CD14-positive monocyte (primary cell): Measurements from ENCODE around the gene IL19. TPM values are rescaled to one million over a fixed set of nuclear protein-coding genes. Genes with fewer than 3 reads are reported as not detected.

ENCODE experiments used
- DNase-seq, 3 donors: peaks; one replicate each; pipeline ENCODE4 v3.0.0-alpha.2; 2011 to 2022
- H2AFZ ChIP-seq: 2 replicates; pipeline ENCODE4 v1.6.0; 2012; ENCODE audit warnings: mild to moderate bottlenecking, low read depth, low read length, inconsistent platforms; ENCODE audit not compliant: insufficient read depth, poor library complexity, severe bottlenecking
- H3K27ac ChIP-seq, 2 donors: 1 replicate in 1 of 2; 2 replicates in 1 of 2; pipeline ENCODE4 v1.5.1; 2012 to 2013; ENCODE audit warnings: low read length in 2 of 2, control low read depth in 1 of 2, inconsistent platforms in 1 of 2, low read depth in 1 of 2, mild to moderate bottlenecking in 1 of 2
- H3K27me3 ChIP-seq, 2 donors: one replicate each; pipeline versions ENCODE4 v1.6.0 to v1.6.1; 2011 to 2013; ENCODE audit warnings: low read length in 2 of 2; ENCODE audit not compliant: control insufficient read depth in 2 of 2, insufficient read depth in 2 of 2
- H3K36me3 ChIP-seq, 2 donors: replicated peaks in 1 of 2; 1 replicate in 1 of 2; 2 replicates in 1 of 2; pipeline versions ENCODE4 v1.5.1 to v1.6.1; 2012 to 2013; ENCODE audit warnings: low read length in 2 of 2, control low read depth in 1 of 2, inconsistent platforms in 1 of 2, mild to moderate bottlenecking in 1 of 2; ENCODE audit not compliant: insufficient read depth in 2 of 2, control insufficient read depth in 1 of 2
- H3K4me1 ChIP-seq, 2 donors: 1 replicate in 1 of 2; 2 replicates in 1 of 2; pipeline versions ENCODE4 v1.5.1 to v1.6.1; 2012 to 2013; ENCODE audit warnings: low read length in 2 of 2, control low read depth in 1 of 2, inconsistent platforms in 1 of 2, mild to moderate bottlenecking in 1 of 2, moderate library complexity in 1 of 2; ENCODE audit not compliant: insufficient read depth in 2 of 2, control insufficient read depth in 1 of 2
- H3K4me2 ChIP-seq: replicated peaks from 2 replicates; pipeline ENCODE3; 2012; ENCODE audit warnings: low read length, moderate library complexity, mild to moderate bottlenecking; ENCODE audit not compliant: poor library complexity, severe bottlenecking; ENCODE audit errors: extremely low read depth
- H3K4me3 ChIP-seq, 3 experiments: fragments of 200-600 bp in 1 of 3; sonication (generic) in 1 of 3; replicated peaks in 1 of 3; 1 replicate in 2 of 3; 2 replicates in 1 of 3; pipeline ENCODE4 v1.5.1; 2011 to 2013; ENCODE audit warnings: low read length in 3 of 3, mild to moderate bottlenecking in 3 of 3, control low read depth in 2 of 3, low read depth in 2 of 3, inconsistent platforms in 1 of 3, moderate library complexity in 1 of 3
- H3K79me2 ChIP-seq: 2 replicates; pipeline ENCODE4 v1.6.0; 2012; ENCODE audit warnings: mild to moderate bottlenecking, control low read depth, inconsistent platforms, low read length, moderate library complexity; ENCODE audit not compliant: insufficient read depth
- H3K9ac ChIP-seq: 2 replicates; pipeline ENCODE4 v1.6.0; 2017; ENCODE audit warnings: low read length, mild to moderate bottlenecking; ENCODE audit not compliant: insufficient read depth, poor library complexity, severe bottlenecking
- H3K9me3 ChIP-seq, 2 donors: replicated peaks in 1 of 2; 1 replicate in 1 of 2; 2 replicates in 1 of 2; pipeline versions ENCODE4 v1.5.1 to v1.6.1; 2012 to 2013; ENCODE audit warnings: low read length in 2 of 2, control low read depth in 1 of 2; ENCODE audit not compliant: control insufficient read depth in 1 of 2, insufficient read depth in 1 of 2
- H4K20me1 ChIP-seq: 2 replicates; pipeline ENCODE4 v1.6.0; 2012; ENCODE audit warnings: mild to moderate bottlenecking, low read length, control low read depth, moderate library complexity; ENCODE audit not compliant: insufficient read depth
- H3K27ac Mint-ChIP-seq, 7 donors: one replicate each; pipeline ENCODE4 v1.8.0; 2020; ENCODE audit warnings: mild to moderate bottlenecking in 7 of 7, mixed read lengths in 7 of 7, moderate library complexity in 6 of 7, inconsistent platforms in 2 of 7
- H3K27me3 Mint-ChIP-seq, 3 donors: one replicate each; pipeline ENCODE4 v1.8.0; 2021 to 2022; ENCODE audit warnings: low read depth in 3 of 3, mild to moderate bottlenecking in 3 of 3, mixed read lengths in 3 of 3, moderate library complexity in 3 of 3, inconsistent platforms in 1 of 3
- H3K36me3 Mint-ChIP-seq, 2 donors: one replicate each; pipeline ENCODE4 v1.8.0; 2020; ENCODE audit warnings: mixed read lengths in 2 of 2, inconsistent platforms in 1 of 2, mild to moderate bottlenecking in 1 of 2
- H3K4me1 Mint-ChIP-seq: one replicate; pipeline ENCODE4 v1.8.0; 2020; ENCODE audit warnings: mild to moderate bottlenecking, mixed read lengths
- H3K4me3 Mint-ChIP-seq, 2 donors: one replicate each; pipeline ENCODE4 v1.8.0; 2020; ENCODE audit warnings: mild to moderate bottlenecking in 2 of 2, mixed read lengths in 2 of 2, moderate library complexity in 1 of 2
- H3K9me3 Mint-ChIP-seq, 7 donors: one replicate each; pipeline ENCODE4 v1.8.0; 2020 to 2022; ENCODE audit warnings: mixed read lengths in 7 of 7, mild to moderate bottlenecking in 6 of 7, moderate library complexity in 6 of 7, inconsistent platforms in 2 of 7
- CTCF ChIP-seq: fragments of 200-600 bp; IDR thresholded peaks from one replicate; pipeline ENCODE4 v1.8.0; 2022; ENCODE audit warnings: antibody characterized with exemption, mild to moderate bottlenecking
- WGBS: methylation state at CpG from one replicate; pipeline ENCODE4 v1.1.5; 2013; ENCODE audit warnings: missing lambda C conversion rate; ENCODE audit not compliant: insufficient coverage; 5-methylcytosine and 5-hydroxymethylcytosine counted together
- intact Hi-C, 2 donors: fragments of 100-400 bp; cut with micrococcal nuclease; formaldehyde crosslinking; loops; one replicate each; pipeline versions ENCODE4 v1.15.0 to v1.15.1; 2023
- polyA plus RNA-seq, 3 donors: library from polyadenylated mRNA; depleted of rRNA in 1 of 3; unstranded in 2 of 3; stranded (reverse) in 1 of 3; fragments of 300-500 nt in 2 of 3; fragments of >200 nt in 1 of 3; fragmentation: Illumina TruSeq in 2 of 3; gene quantifications; 1 replicate in 2 of 3; 2 replicates in 1 of 3; pipeline ENCODE4 v1.2.3, GENCODE V29; 2012 to 2021

Gene IL19
- polyA plus RNA-seq, 3 donors = 0.41 TPM; not detected in 2

DNA sequence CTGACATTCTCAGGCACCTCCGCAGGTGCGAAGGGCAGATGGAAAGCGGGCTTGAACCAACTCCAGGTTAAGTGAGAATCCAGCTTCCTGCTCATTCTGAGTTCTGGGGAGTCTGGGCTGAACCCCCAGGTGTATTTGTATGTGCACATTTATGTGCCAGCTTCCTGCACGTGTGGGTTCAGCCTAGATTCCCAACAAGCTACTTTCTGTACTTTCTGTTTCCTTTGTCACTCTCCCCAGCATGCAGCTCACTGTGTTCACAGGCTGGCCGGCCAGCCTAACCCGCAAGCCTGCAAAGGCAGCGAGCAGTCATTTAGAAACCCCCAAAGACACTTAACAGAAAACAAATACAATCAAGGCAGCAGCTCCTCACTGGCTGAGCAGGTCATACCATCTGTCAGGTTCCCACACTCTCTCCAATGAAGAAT is 1.3 kb upstream of the IL19 start:
- WGBS = 76% methylated on average over 6 of the region's 7 CpGs
- Histone ChIP-seq H3K27ac (no peak overlapping the region), H3K79me2 (peaks cover 5% of the 10 kb centered on the region), H3K4me1 (peaks cover 75 to 87% of the 10 kb centered on the region in 2 donors), H3K27me3 (no peaks in the 10 kb centered on the region), H3K9ac (no peak overlapping the region), H4K20me1 (no peaks in the 10 kb centered on the region), H3K36me3 (peaks cover 0 to 14% of the 10 kb centered on the region in 2 donors), H2AFZ (no peak overlapping the region), H3K9me3 (no peaks in the 10 kb centered on the region), H3K4me2 (peak overlapping the region; percentile 76), H3K4me3 (peak overlapping the region in 1 of 3 experiments; percentile 70)
- Mint-ChIP-seq H3K9me3 (peaks cover 0 to 2% (median 0%) of the 10 kb centered on the region in 7 donors), H3K4me1 (peaks cover 83% of the 10 kb centered on the region), H3K27ac (peak overlapping the region in 3 of 7 donors; percentile 37 to 96 (median 95)), H3K4me3 (peak overlapping the region in 1 of 2 donors; percentile 66), H3K36me3 (peaks cover 26 to 28% of the 10 kb centered on the region in 2 donors), H3K27me3 (peaks cover 0 to 13% (median 9%) of the 10 kb centered on the region in 3 donors)
- intact Hi-C loops = loop anchor here (5.0 kb wide), 3 partner anchors 33 to 1113 kb away; no protein-coding TSS in a partner anchor
- no peak for DNase-seq
- TF ChIP-seq CTCF = no peak

GRCh38 chr1:206771338-206771692 is 742 bp downstream of the IL19 start:
- intact Hi-C loops = loop anchor here in 1 of 2 donors (5.0 to 10.0 kb wide), 2 partner anchors 34 to 63 kb away; no protein-coding TSS in a partner anchor

More at GRCh38 chr1:206771338-206771692, 742 bp downstream of the IL19 start:
- no peaks in the 10 kb centered on the region for H3K9me3 Mint-ChIP-seq
- Histone ChIP-seq H3K36me3 (peaks cover 0 to 14% of the 10 kb centered on the region in 2 donors), H3K4me3 (peak overlapping the region; percentile 26 to 70 (median 42)), H3K27me3 (no peaks in the 10 kb centered on the region), H3K9me3 (no peaks in the 10 kb centered on the region), H2AFZ (no peak overlapping the region), H3K27ac (peak overlapping the region; percentile 75 to 94), H3K79me2 (peaks cover 5% of the 10 kb centered on the region), H3K4me2 (peak overlapping the region; percentile 76), H4K20me1 (no peaks in the 10 kb centered on the region), H3K9ac (peak overlapping the region; percentile 72), H3K4me1 (peaks cover 80 to 96% of the 10 kb centered on the region in 2 donors)
- 14% methylated on average over 1 of the region's 4 CpGs for WGBS
- H3K4me3 Mint-ChIP-seq = peak overlapping the region; percentile 73 to 84
- peak overlapping the region; percentile 91 to 96 (median 95) for H3K27ac Mint-ChIP-seq
- peaks cover 89% of the 10 kb centered on the region for H3K4me1 Mint-ChIP-seq
- peaks cover 24 to 28% of the 10 kb centered on the region in 2 donors for H3K36me3 Mint-ChIP-seq
- peaks cover 0 to 8% (median 8%) of the 10 kb centered on the region in 3 donors for H3K27me3 Mint-ChIP-seq
- TF ChIP-seq CTCF = no peak
- peak in 1 of 3 donors; percentile 13 for DNase-seq
